ENCODE results near the gene EPB41L2.

The EPB41L2 gene

DNA sequence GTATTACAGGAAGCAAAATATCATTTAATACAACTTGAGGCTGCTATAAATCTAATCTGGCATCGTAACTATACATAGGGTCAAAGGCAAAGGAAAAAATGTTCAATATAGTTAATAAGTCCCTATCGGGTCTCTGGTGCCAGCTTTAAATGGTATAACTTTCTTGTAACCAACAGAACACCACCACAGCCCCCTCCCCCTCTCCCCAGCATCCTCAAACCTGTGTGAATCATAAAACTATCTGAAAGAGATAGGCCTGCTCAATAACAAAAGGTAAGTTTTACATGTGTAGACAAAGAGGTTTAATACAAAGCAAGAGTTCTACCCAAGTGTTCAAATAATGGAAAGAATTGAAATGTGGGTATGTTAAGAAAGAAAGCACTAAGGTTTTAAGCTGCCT is 223.7 kb downstream of the EPB41L2 start:
- CTCF ChIA-PET = interaction anchor here (0.7 kb wide), 1 partner anchor 544 kb away, joined by 3 read pairs; no protein-coding TSS in a partner anchor

DNA sequence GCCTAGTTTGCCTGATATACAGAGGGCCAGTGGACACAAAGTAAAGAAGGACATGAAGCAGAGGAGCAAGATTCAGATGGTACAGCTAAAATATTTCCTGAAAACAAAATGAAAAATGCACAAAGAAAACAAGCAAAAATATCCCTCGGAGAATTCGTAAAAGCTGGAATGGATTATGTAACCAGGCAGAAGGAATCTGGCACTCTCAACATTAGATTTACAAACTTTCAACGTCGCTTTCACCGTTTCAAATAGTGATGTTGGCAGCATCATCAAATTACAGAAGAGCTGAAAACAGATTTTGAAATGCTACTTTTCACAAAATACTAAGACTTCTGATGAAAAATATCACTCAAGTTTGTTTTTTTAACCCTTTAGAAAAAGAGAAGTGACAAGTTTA is 224.1 kb downstream of the EPB41L2 start:
- no peak for TF ChIP-seq CTCF (IDR thresholded peaks at IDR 0.05; ENCODE audit: insufficient read depth, low read length, missing control alignments)
- POLR2A ChIA-PET = no interaction called here
- H3K4me3 ChIP-seq (ENCODE audit: low read depth, low read length) = no peak overlapping the region
- CTCF ChIA-PET = interaction anchor here (0.7 kb wide), 1 partner anchor 544 kb away, joined by 3 read pairs; no protein-coding TSS in a partner anchor
- DNase-seq (ENCODE audit: low read depth, low spot score) = no peak

More for the DNA sequence above, 223.7 kb downstream of the EPB41L2 start:
- POLR2A ChIA-PET = no interaction called here
- DNase-seq (ENCODE audit: low read depth, low spot score) = no peak
- TF ChIP-seq CTCF (IDR thresholded peaks at IDR 0.05; ENCODE audit: insufficient read depth, low read length, missing control alignments) = no peak
- H3K4me3 ChIP-seq (ENCODE audit: low read depth, low read length) = no peak overlapping the region

- POLR2A ChIA-PET = no interaction called here
- DNase-seq (ENCODE audit: low read depth, low spot score) = no peak
- no peak overlapping the region for H3K4me3 ChIP-seq (ENCODE audit: low read depth, low read length)
- TF ChIP-seq CTCF (IDR thresholded peaks at IDR 0.05; ENCODE audit: insufficient read depth, low read length, missing control alignments) = no peak
- CTCF ChIA-PET = no interaction called here
These were observed 224.7 kb downstream of the EPB41L2 start for GRCh38 chr6:130838250-130838860.

DNA sequence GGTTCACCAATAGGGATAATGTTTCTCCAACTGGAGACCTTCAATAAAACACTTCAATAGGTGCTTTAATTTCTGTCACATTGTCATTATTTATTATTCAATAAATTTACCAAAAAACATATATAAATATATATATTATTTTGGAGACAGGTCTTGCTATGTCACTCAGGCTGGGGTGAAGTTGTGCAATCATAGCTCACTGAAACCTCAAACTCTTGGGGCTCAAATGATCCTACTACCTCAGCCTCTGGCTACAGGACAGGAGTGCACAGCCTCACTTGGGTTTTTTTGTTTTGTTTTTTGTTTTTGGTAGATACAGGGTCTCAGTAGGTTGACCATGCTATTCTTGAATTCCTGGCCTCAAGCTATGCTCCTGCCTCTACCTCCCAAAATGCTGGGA is 226.0 kb downstream of the EPB41L2 start:
- POLR2A ChIA-PET = no interaction called here
- CTCF ChIA-PET = interaction anchor here (1.4 kb wide), 1 partner anchor 544 kb away, joined by 3 read pairs; no protein-coding TSS in a partner anchor
- no peak for DNase-seq (ENCODE audit: low read depth, low spot score)

GRCh38 chr6:130836055-130836640 is 226.9 kb downstream of the EPB41L2 start:
- no peak for TF ChIP-seq CTCF (IDR thresholded peaks at IDR 0.05; ENCODE audit: insufficient read depth, low read length, missing control alignments)
- ChIA-PET POLR2A (no interaction called here), CTCF (interaction anchor here (0.9 to 1.4 kb wide), 2 partner anchors 138 to 543 kb away, joined by 3 read pairs; no protein-coding TSS in a partner anchor)

More for the DNA sequence above, 226.0 kb downstream of the EPB41L2 start:
- TF ChIP-seq CTCF (IDR thresholded peaks at IDR 0.05; ENCODE audit: insufficient read depth, low read length, missing control alignments) = no peak
- H3K4me3 ChIP-seq (ENCODE audit: low read depth, low read length) = no peak overlapping the region

DNA sequence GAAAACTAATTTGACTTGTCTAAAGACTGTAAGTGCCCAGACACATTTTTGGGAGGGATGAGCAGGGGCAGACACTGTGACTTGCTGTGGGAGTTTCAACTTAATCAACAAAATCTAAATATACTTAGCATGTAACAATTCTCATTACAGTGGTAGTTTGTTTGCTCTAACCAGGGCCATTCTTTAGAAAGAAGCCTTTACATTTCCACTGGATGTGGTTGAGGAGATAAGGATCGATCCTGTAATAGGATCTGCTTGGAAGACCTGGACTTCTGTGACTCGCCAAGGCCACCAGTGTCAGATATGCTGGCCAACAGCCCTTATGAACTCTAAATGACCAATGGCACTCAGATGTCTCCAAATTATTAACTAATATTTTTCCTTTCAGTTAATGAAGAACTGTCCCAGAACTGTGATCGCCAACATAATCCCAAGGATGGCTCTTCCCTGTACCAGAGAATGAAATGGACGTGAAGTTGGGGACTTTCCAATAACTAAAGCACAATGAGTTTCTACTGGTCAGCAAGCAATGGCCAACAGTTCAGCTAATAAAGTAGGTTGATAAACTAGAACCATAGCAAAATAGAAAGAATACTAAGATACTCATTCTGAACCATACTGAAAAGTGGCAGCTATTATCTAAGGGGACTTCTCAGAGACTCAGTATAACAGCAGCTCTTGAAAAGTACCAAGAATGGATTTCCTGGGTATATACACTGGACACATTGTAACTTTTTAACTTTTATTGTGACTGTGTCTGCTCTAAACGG is 228.4 kb downstream of the EPB41L2 start:
- no peak overlapping the region for H3K4me3 ChIP-seq (ENCODE audit: low read depth, low read length)
- ChIA-PET CTCF (interaction anchor here (1.2 to 3.6 kb wide), 2 partner anchors 9 to 787 kb away, joined by 3 to 19 read pairs; no protein-coding TSS in a partner anchor), POLR2A (no interaction called here)
- TF ChIP-seq CTCF (IDR thresholded peaks at IDR 0.05; ENCODE audit: insufficient read depth, low read length, missing control alignments) = no peak
- DNase-seq (ENCODE audit: low read depth, low spot score) = no peak

More at GRCh38 chr6:130836055-130836640, 226.9 kb downstream of the EPB41L2 start:
- no peak for DNase-seq (ENCODE audit: low read depth, low spot score)
- H3K4me3 ChIP-seq (ENCODE audit: low read depth, low read length) = no peak overlapping the region
